Upper lobe of right lung (tissue), 1 donor: Measurements from ENCODE around the gene FMO1. TPM values are rescaled to one million over a fixed set of nuclear protein-coding genes. Genes with fewer than 3 reads are reported as not detected.
A peak's percentile ranks its signal among the peaks of the same experiment; 100 is the strongest.

Experiments used
- ATAC-seq: fragments of 200-7000 bp; cut with Tn5 transposase; one replicate; pipeline ENCODE4 v1.9.1; 2020; ENCODE audit warnings: mild to moderate bottlenecking, moderate library complexity
- DNase-seq: peaks from one replicate; pipeline ENCODE4 v3.0.0-alpha.2; 2020
- H3K27ac ChIP-seq: fragments of 200-600 bp; one replicate; pipeline ENCODE4 v1.8.0; 2022
- H3K27me3 ChIP-seq: fragments of 200-600 bp; one replicate; pipeline ENCODE4 v1.8.0; 2022; ENCODE audit warnings: mild to moderate bottlenecking
- H3K36me3 ChIP-seq: fragments of 200-600 bp; one replicate; pipeline ENCODE4 v1.8.0; 2022
- H3K4me1 ChIP-seq: fragments of 200-600 bp; one replicate; pipeline ENCODE4 v1.8.0; 2022
- H3K4me3 ChIP-seq: fragments of 200-600 bp; one replicate; pipeline ENCODE4 v1.8.0; 2022; ENCODE audit warnings: mild to moderate bottlenecking
- H3K9me3 ChIP-seq: fragments of 200-600 bp; one replicate; pipeline ENCODE4 v1.8.0; 2022
- intact Hi-C: fragments of 100-400 bp; cut with DNase I; formaldehyde crosslinking; loops from one replicate; pipeline ENCODE4 v1.11.0; 2022
- total RNA-seq: library from RNA; stranded (reverse); fragmentation: NEBNext Ultra II Directional; extraction: Animal tissue kit (Norgen Biotek cat#: 25700); gene quantifications from one replicate; pipeline ENCODE4 v1.2.1, GENCODE V29; 2021
- TF ChIP-seq, protein P1 (sequence below): fragments of 200-600 bp; IDR thresholded peaks from one replicate; pipeline ENCODE4 v1.8.0; 2022; ENCODE audit warnings: antibody characterized with exemption
- donor health status: DM: no; HTN: yes; CAD: no; lungs with severe emphysema.

Gene FMO1
- total RNA-seq, 1 donor from 2014 or later = 1.3 TPM

DNA sequence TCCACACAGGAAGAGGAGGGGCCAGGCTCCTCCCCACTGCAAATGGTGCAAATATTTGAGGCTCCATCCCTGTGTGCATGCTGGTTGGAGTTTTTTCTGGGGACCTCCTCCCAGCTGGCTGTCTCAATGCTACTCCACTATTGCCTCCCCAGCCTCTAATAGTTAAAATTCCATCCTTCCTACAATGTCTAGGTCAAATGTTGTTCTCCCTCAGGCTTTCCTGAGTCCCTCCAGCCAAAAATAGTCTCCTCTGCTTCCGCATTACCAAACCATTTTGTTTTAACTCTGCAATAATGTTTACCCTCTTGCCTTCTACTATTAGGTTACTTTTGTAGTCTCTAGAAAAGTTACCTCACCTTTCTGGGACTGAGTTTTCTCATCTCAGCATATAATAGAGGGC is 29.6 kb upstream of the FMO1 start:
- H3K4me1 ChIP-seq = peaks cover 5% of the 10 kb centered on the region
- no peaks in the 10 kb centered on the region for H3K27me3 ChIP-seq
- H3K27ac ChIP-seq = no peak overlapping the region
- DNase-seq (no peak), ATAC-seq (no peak)
- no peak overlapping the region for H3K4me3 ChIP-seq
- TF ChIP-seq, protein P1, sequence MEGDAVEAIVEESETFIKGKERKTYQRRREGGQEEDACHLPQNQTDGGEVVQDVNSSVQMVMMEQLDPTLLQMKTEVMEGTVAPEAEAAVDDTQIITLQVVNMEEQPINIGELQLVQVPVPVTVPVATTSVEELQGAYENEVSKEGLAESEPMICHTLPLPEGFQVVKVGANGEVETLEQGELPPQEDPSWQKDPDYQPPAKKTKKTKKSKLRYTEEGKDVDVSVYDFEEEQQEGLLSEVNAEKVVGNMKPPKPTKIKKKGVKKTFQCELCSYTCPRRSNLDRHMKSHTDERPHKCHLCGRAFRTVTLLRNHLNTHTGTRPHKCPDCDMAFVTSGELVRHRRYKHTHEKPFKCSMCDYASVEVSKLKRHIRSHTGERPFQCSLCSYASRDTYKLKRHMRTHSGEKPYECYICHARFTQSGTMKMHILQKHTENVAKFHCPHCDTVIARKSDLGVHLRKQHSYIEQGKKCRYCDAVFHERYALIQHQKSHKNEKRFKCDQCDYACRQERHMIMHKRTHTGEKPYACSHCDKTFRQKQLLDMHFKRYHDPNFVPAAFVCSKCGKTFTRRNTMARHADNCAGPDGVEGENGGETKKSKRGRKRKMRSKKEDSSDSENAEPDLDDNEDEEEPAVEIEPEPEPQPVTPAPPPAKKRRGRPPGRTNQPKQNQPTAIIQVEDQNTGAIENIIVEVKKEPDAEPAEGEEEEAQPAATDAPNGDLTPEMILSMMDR = no peak
- intact Hi-C loops = no loop called here
- no peaks in the 10 kb centered on the region for H3K9me3 ChIP-seq
- H3K36me3 ChIP-seq = no peaks in the 10 kb centered on the region

DNA sequence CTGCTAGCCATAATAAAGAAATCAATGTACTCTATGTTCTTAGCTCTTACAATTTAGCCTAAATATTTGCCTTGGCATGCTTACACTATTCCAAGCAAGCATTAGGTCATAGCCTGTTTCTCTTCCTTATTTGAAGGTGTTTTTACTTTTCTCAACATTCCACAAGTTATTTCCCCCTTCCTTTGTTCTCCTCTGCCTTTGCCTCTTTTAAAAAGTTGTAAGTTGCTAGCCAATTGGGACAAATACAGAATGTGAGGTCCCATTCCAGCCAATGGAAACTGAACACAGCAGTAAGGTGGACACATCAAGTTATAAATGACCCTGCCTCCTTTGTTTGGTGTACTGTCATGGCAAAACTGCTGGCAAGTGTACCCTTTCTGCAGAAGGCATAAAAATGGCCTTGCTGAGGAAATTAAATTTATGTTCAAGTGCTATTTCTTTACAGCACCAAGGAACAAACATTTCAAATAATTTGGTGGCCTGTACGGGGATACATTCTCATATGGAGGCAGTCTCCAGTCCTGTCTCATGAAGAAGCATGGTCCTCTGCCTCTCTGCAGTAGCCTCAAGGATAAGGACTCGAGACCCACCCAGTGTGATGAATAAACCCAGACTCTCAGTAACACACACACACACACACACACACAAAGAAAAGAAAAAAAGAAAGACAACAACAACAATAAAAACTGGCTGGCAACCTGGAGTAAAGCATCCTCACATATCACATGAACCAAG is 28.8 kb upstream of the FMO1 start:
- Histone ChIP-seq H3K4me1 (peaks cover 11% of the 10 kb centered on the region), H3K27ac (peak overlapping the region; percentile 38), H3K4me3 (no peak overlapping the region), H3K9me3 (no peaks in the 10 kb centered on the region), H3K36me3 (no peaks in the 10 kb centered on the region), H3K27me3 (no peaks in the 10 kb centered on the region)
- TF ChIP-seq, protein P1 = no peak
- no peak for DNase-seq
- ATAC-seq = no peak
- intact Hi-C loops = no loop called here

GRCh38 chr1:171220081-171220420 is 28.2 kb upstream of the FMO1 start:
- TF ChIP-seq, protein P1 = no peak
- intact Hi-C loops = no loop called here
- Histone ChIP-seq H3K9me3 (no peaks in the 10 kb centered on the region), H3K4me3 (no peak overlapping the region), H3K4me1 (peaks cover 11% of the 10 kb centered on the region), H3K27ac (peak overlapping the region; percentile 69), H3K27me3 (no peaks in the 10 kb centered on the region), H3K36me3 (no peaks in the 10 kb centered on the region)
- no peak for DNase-seq
- no peak for ATAC-seq

DNA sequence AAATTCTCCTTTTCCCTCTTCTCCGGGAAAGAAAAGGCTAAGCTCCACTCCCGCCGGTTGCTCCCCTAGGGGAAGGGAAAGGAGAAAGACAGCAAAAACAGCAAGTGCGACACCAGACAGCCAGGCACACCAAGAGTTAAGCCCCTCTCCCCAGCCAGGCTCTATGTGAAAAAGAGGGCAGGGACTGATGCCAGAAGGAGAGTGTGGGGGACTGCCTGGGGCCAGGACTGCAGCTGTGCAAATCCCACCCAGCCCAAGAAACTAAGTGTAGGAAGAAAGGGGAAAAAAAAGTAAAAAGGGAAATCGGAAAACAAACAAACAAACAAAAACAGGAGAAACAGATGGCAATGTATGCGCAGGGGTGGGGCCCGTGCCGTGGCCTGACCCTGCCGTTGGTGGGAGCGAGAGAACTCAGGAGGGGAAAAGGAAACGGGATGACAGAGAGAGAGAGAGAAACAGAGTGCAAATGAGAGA is 27.7 kb upstream of the FMO1 start:
- intact Hi-C loops = no loop called here
- Histone ChIP-seq H3K27me3 (no peaks in the 10 kb centered on the region), H3K27ac (peak overlapping the region; percentile 69), H3K4me3 (no peak overlapping the region), H3K36me3 (no peaks in the 10 kb centered on the region), H3K9me3 (no peaks in the 10 kb centered on the region), H3K4me1 (peaks cover 11% of the 10 kb centered on the region)
- TF ChIP-seq, protein P1 = no peak
- DNase-seq = no peak
- ATAC-seq = no peak

- Histone ChIP-seq H3K4me1 (peaks cover 11% of the 10 kb centered on the region), H3K36me3 (no peaks in the 10 kb centered on the region), H3K9me3 (no peaks in the 10 kb centered on the region), H3K27ac (peak overlapping the region; percentile 18), H3K4me3 (no peak overlapping the region), H3K27me3 (no peaks in the 10 kb centered on the region)
- TF ChIP-seq, protein P1 = no peak
- intact Hi-C loops = no loop called here
- ATAC-seq (peak; percentile 31), DNase-seq (no peak)
Observed at GRCh38 chr1:171221665-171222591, 26.4 kb upstream of the FMO1 start.
